Endothelial cell of umbilical vein (primary cell): Measurements from ENCODE around the gene AJAP1.

ENCODE experiments used
- CTCF ChIP-seq, 2 donors: IDR thresholded peaks; 1 replicate in 1 of 2; 2 replicates in 1 of 2; pipeline ENCODE4 v1.5.1; 2011; ENCODE audit warnings: low read length in 2 of 2, mild to moderate bottlenecking in 2 of 2, moderate library complexity in 2 of 2, control low read depth in 1 of 2, inconsistent platforms in 1 of 2, low read depth in 1 of 2; ENCODE audit not compliant: insufficient read depth in 1 of 2; ENCODE audit errors: extremely low read depth in 1 of 2
- EZH2 ChIP-seq: IDR thresholded peaks from 2 replicates; pipeline ENCODE4 v1.6.1; 2012; ENCODE audit warnings: borderline replicate concordance, low read depth, mild to moderate bottlenecking, moderate library complexity, low read length, inconsistent platforms; ENCODE audit not compliant: severe bottlenecking
- FOS ChIP-seq: IDR thresholded peaks from 2 replicates; pipeline ENCODE4 v1.6.1; 2011; ENCODE audit warnings: mild to moderate bottlenecking, low read length, moderate library complexity, borderline replicate concordance; ENCODE audit not compliant: insufficient read depth
- GATA2 ChIP-seq: IDR thresholded peaks from 2 replicates; pipeline ENCODE4 v1.7.0; 2011; ENCODE audit warnings: low read depth, mild to moderate bottlenecking, moderate library complexity, mixed read lengths, low read length; ENCODE audit not compliant: insufficient read length, insufficient read depth
- MAX ChIP-seq: IDR thresholded peaks from 2 replicates; pipeline ENCODE4 v1.6.1; 2011; ENCODE audit not compliant: insufficient read depth, insufficient read length
- MYC ChIP-seq: IDR thresholded peaks from one replicate; pipeline ENCODE4 v1.6.1; 2011; ENCODE audit warnings: mild to moderate bottlenecking, low read depth, low read length
- POLR2A ChIP-seq: IDR thresholded peaks from 2 replicates; pipeline ENCODE4 v1.6.1; 2012; ENCODE audit warnings: low read depth, mild to moderate bottlenecking, control low read depth, low read length
- POLR2AphosphoS5 ChIP-seq: IDR thresholded peaks from 2 replicates; pipeline ENCODE4 v1.6.1; 2012; ENCODE audit warnings: low read depth, mild to moderate bottlenecking, control low read depth, low read length, moderate library complexity; ENCODE audit not compliant: insufficient read depth

- no peak for TF ChIP-seq POLR2A
- no peak for TF ChIP-seq CTCF (IDR thresholded peaks at IDR 0.05; ENCODE audit: extremely low read depth in 1 of 2, insufficient read depth in 1 of 2, low read depth in 1 of 2, low read length in 2 of 2)
- no peak for TF ChIP-seq POLR2AphosphoS5
- TF ChIP-seq EZH2 = no peak
- no peak for TF ChIP-seq MYC
- TF ChIP-seq FOS = no peak
- TF ChIP-seq GATA2 = no peak
- no peak for TF ChIP-seq MAX
These were observed 23.8 kb downstream of the AJAP1 start for GRCh38 chr1:4678066-4678717.
